Natural killer cell (primary cell): ENCODE measurements around the gene CARMIL1. TPM values are rescaled to one million over a fixed set of nuclear protein-coding genes. Genes with fewer than 3 reads are reported as not detected.

Source experiments
- ATAC-seq, 3 donors: fragments of 150-1000 bp in 2 of 3; fragments of 200-7000 bp in 1 of 3; cut with Tn5 transposase; 1 replicate in 1 of 3; 2 replicates in 2 of 3; pipeline ENCODE4 v1.10.0; 2021; ENCODE audit warnings: mild to moderate bottlenecking in 2 of 3, moderate library complexity in 2 of 3
- DNase-seq, 2 donors: peaks; one replicate each; pipeline versions ENCODE4 v3.0.0 to v3.0.0-alpha.2; 2013 to 2021; ENCODE audit warnings: mixed read lengths in 1 of 2
- H3K27ac ChIP-seq: one replicate; pipeline ENCODE4 v1.5.1; 2013; ENCODE audit warnings: mild to moderate bottlenecking, low read length
- H3K27me3 ChIP-seq: one replicate; pipeline ENCODE4 v1.6.1; 2013; ENCODE audit warnings: low read length; ENCODE audit not compliant: control insufficient read depth, insufficient read depth
- H3K36me3 ChIP-seq: one replicate; pipeline ENCODE4 v1.6.1; 2013; ENCODE audit warnings: low read length; ENCODE audit not compliant: control insufficient read depth, insufficient read depth
- H3K4me1 ChIP-seq: one replicate; pipeline ENCODE4 v1.6.1; 2013; ENCODE audit warnings: low read length; ENCODE audit not compliant: control insufficient read depth, insufficient read depth
- H3K4me3 ChIP-seq: one replicate; pipeline ENCODE4 v1.5.1; 2013; ENCODE audit warnings: low read length
- H3K9me3 ChIP-seq: one replicate; pipeline ENCODE4 v1.6.1; 2013; ENCODE audit warnings: low read length; ENCODE audit not compliant: control insufficient read depth, insufficient read depth
- H3K27ac Mint-ChIP-seq, 2 donors: one replicate each; pipeline ENCODE4 v1.8.0; 2022; ENCODE audit warnings: mild to moderate bottlenecking in 2 of 2, mixed read lengths in 2 of 2, moderate library complexity in 1 of 2
- H3K27me3 Mint-ChIP-seq, 2 donors: one replicate each; pipeline ENCODE4 v1.8.0; 2022; ENCODE audit warnings: low read depth in 2 of 2, mixed read lengths in 2 of 2
- H3K36me3 Mint-ChIP-seq: one replicate; pipeline ENCODE4 v1.8.0; 2022; ENCODE audit warnings: mixed read lengths
- H3K4me1 Mint-ChIP-seq, 2 donors: one replicate each; pipeline ENCODE4 v1.8.0; 2022; ENCODE audit warnings: mixed read lengths in 2 of 2
- H3K4me3 Mint-ChIP-seq: one replicate; pipeline ENCODE4 v1.8.0; 2022; ENCODE audit warnings: mild to moderate bottlenecking, moderate library complexity, mixed read lengths
- H3K9me3 Mint-ChIP-seq, 2 donors: one replicate each; pipeline ENCODE4 v1.8.0; 2022; ENCODE audit warnings: mixed read lengths in 2 of 2
- WGBS: methylation state at CpG from one replicate; pipeline ENCODE4 v1.1.7; 2013; ENCODE audit warnings: missing lambda C conversion rate; ENCODE audit not compliant: insufficient coverage; 5-methylcytosine and 5-hydroxymethylcytosine counted together
- intact Hi-C: fragments of 100-400 bp; cut with micrococcal nuclease; formaldehyde crosslinking; loops from one replicate; pipeline ENCODE4 v1.14.2; 2022
- total RNA-seq, 4 donors: library from RNA; stranded (reverse); fragments of 120-200 nt in 1 of 4; gene quantifications; one replicate each; pipeline versions ENCODE4 v1.2.3 to v1.2.4, GENCODE V29; 2013 to 2022
- TF ChIP-seq, protein P1 (sequence below): fragments of 200-600 bp; IDR thresholded peaks from one replicate; pipeline ENCODE4 v1.8.0; 2022; ENCODE audit warnings: antibody characterized with exemption

Gene CARMIL1
- total RNA-seq, 3 donors from 2014 or later (not counting 1 experiment from before 2014, with no cell fraction given) = 0.25 to 1.1 (median 0.35) TPM

DNA sequence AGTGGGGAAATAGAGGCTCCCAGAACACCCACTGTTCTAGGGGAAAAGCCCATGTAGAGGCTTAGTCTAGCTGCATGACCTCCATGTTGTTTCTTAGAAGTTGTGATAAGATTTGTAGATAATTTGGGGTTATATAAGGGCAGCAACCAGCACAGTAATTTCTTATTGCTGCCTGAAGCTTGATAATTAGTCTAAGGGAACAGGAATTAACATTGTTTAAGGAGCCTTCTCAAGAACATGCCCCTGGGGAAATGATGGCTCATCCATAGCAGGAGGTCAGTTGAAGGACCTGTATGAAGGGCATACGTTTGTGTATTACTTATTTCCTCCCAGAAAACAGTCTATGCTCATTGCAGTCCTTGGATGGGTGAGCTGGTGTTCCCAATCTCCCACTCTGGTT, 202.1 kb downstream of the CARMIL1 start:
- Mint-ChIP-seq H3K4me3 (no peak overlapping the region), H3K27me3 (peaks cover 6 to 12% of the 10 kb centered on the region in 2 donors), H3K9me3 (no peaks in the 10 kb centered on the region), H3K27ac (no peak overlapping the region), H3K4me1 (no peaks in the 10 kb centered on the region), H3K36me3 (no peaks in the 10 kb centered on the region)
- no peak overlapping the region for H3K4me3 ChIP-seq
- TF ChIP-seq, protein P1, sequence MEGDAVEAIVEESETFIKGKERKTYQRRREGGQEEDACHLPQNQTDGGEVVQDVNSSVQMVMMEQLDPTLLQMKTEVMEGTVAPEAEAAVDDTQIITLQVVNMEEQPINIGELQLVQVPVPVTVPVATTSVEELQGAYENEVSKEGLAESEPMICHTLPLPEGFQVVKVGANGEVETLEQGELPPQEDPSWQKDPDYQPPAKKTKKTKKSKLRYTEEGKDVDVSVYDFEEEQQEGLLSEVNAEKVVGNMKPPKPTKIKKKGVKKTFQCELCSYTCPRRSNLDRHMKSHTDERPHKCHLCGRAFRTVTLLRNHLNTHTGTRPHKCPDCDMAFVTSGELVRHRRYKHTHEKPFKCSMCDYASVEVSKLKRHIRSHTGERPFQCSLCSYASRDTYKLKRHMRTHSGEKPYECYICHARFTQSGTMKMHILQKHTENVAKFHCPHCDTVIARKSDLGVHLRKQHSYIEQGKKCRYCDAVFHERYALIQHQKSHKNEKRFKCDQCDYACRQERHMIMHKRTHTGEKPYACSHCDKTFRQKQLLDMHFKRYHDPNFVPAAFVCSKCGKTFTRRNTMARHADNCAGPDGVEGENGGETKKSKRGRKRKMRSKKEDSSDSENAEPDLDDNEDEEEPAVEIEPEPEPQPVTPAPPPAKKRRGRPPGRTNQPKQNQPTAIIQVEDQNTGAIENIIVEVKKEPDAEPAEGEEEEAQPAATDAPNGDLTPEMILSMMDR = no peak
- DNase-seq (no peak), ATAC-seq (no peak)
- H3K36me3 ChIP-seq = no peaks in the 10 kb centered on the region
- no peaks in the 10 kb centered on the region for H3K9me3 ChIP-seq
- H3K27me3 ChIP-seq = no peaks in the 10 kb centered on the region
- intact Hi-C loops = no loop called here
- no CpG with 5 or more reads among the region's 1 CpG for WGBS
- no peaks in the 10 kb centered on the region for H3K4me1 ChIP-seq
- no peak overlapping the region for H3K27ac ChIP-seq

DNA sequence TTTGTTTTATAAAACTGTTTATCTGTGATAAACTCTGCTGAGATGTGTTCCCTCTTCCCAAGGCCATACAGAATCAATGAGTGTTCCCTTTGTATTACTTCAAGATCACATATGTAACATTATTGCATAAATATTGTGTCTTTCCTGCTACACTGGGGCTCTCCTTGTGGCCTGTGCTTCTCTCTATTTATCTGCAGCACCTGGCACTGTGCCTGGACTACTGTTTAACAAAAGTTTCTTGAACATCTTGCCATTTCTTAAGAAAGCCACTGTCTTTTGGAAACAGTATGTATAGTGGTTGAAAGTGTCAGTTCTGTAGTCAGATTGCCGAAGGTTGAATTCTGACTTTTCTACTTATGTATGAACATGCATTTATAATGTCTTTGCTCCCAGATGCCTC, 203.8 kb downstream of the CARMIL1 start:
- Mint-ChIP-seq H3K9me3 (no peaks in the 10 kb centered on the region), H3K27me3 (peaks cover 6 to 12% of the 10 kb centered on the region in 2 donors), H3K4me3 (no peak overlapping the region), H3K27ac (no peak overlapping the region), H3K4me1 (no peaks in the 10 kb centered on the region), H3K36me3 (no peaks in the 10 kb centered on the region)
- no peaks in the 10 kb centered on the region for H3K4me1 ChIP-seq
- H3K4me3 ChIP-seq = no peak overlapping the region
- no peaks in the 10 kb centered on the region for H3K27me3 ChIP-seq
- TF ChIP-seq, protein P1 = no peak
- no peaks in the 10 kb centered on the region for H3K36me3 ChIP-seq
- H3K9me3 ChIP-seq = no peaks in the 10 kb centered on the region
- DNase-seq = no peak
- intact Hi-C loops = no loop called here
- no peak overlapping the region for H3K27ac ChIP-seq
- ATAC-seq = no peak
- WGBS = no CpG with 5 or more reads among the region's 1 CpG

- no peak for ATAC-seq
Measured at GRCh38 chr6:25483943-25484342, 204.8 kb downstream of the CARMIL1 start.

DNA sequence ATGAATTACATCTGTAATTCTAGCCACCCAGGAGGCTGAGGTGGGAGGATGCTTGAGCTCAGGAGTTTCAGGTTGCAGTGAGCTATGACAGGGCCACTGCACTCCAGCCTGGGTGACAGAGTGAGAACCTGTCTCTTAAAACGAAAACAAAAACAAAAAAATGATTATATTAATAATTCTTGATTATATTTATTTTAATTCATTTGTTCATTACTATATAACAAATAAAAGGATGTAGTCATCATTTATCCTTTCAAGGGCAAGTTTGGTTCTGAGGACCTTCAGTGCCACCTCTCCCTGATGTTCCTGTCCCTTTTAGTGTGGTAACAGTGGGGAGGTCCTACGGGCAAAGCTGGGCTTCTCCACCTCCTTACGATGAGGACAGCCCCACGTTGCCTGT, 205.7 kb downstream of the CARMIL1 start:
- Mint-ChIP-seq H3K4me3 (no peak overlapping the region), H3K27me3 (peaks cover 7 to 12% of the 10 kb centered on the region in 2 donors)
- intact Hi-C loops = no loop called here

More at GRCh38 chr6:25483943-25484342, 204.8 kb downstream of the CARMIL1 start:
- intact Hi-C loops = no loop called here
- H3K27me3 Mint-ChIP-seq = peaks cover 6 to 12% of the 10 kb centered on the region in 2 donors
- no peak overlapping the region for H3K4me3 Mint-ChIP-seq
- TF ChIP-seq, protein P1 = no peak
- Histone ChIP-seq H3K9me3 (no peaks in the 10 kb centered on the region), H3K4me3 (no peak overlapping the region), H3K36me3 (no peaks in the 10 kb centered on the region), H3K27me3 (no peaks in the 10 kb centered on the region), H3K4me1 (no peaks in the 10 kb centered on the region), H3K27ac (no peak overlapping the region)
- no peaks in the 10 kb centered on the region for H3K9me3 Mint-ChIP-seq
- H3K4me1 Mint-ChIP-seq = no peaks in the 10 kb centered on the region
- no peak overlapping the region for H3K27ac Mint-ChIP-seq
- WGBS = 95% methylated on average over 5 of the region's 5 CpGs
- DNase-seq = no peak
- no peaks in the 10 kb centered on the region for H3K36me3 Mint-ChIP-seq

More for the DNA sequence above, 205.7 kb downstream of the CARMIL1 start:
- H3K27ac ChIP-seq = no peak overlapping the region
- Mint-ChIP-seq H3K9me3 (no peaks in the 10 kb centered on the region), H3K4me1 (no peaks in the 10 kb centered on the region), H3K36me3 (no peaks in the 10 kb centered on the region), H3K27ac (no peak overlapping the region)
- H3K36me3 ChIP-seq = no peaks in the 10 kb centered on the region
- H3K4me3 ChIP-seq = no peak overlapping the region
- peaks cover under 1% of the 10 kb centered on the region for H3K4me1 ChIP-seq
- ATAC-seq = no peak
- no peaks in the 10 kb centered on the region for H3K9me3 ChIP-seq
- no peaks in the 10 kb centered on the region for H3K27me3 ChIP-seq
- WGBS = 100% methylated on average over 2 of the region's 4 CpGs
- TF ChIP-seq, protein P1 = no peak
- DNase-seq = no peak
